ENCODE measurements around the gene ERMARD. TPM values are rescaled to one million over a fixed set of nuclear protein-coding genes. Genes with fewer than 3 reads are reported as not detected.
A peak's percentile ranks its signal among the peaks of the same experiment; 100 is the strongest.

ERMARD gene
- total RNA-seq, 1 experiment from 2014 or later: 17.7 TPM

DNA sequence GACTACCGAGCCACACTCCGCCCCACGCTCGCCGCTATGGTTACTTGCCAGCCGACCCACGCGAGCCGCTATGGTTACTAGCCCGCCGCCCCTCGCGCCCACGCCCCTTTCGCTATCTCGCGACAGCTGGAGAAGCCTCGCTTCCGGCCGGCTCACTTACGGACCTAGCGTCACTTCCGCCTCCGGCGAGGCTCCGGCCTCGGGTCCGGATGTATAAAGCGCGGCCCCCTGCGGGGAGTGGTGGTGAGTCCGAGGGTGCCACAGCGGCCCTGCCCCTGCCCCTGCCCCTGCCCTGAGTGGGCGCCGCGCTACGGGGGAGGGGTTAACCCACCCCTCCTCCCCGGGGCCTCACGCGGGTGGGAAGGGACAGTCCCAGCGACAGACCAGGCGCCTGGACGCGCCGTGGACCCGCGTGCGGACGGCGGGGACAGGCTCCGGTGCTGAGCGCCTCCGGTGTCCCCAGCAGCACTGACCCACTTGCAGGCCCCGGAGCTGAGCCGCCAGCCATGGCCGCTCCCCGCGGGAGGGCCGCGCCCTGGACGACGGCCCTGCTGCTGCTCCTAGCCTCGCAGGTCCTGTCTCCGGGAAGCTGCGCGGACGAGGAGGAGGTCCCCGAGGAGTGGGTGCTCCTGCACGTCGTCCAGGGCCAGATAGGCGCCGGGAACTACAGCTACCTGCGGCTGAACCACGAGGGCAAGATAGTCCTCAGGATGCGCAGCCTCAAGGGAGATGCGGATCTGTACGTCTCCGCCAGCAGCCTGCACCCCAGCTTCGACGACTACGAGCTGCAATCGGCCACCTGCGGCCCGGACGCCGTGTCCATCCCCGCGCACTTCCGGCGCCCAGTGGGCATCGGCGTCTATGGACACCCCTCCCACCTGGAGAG is 49.2 kb upstream of the ERMARD start, which contains the start of the genes C6orf120 and WDR27 (continued):
- TF ChIP-seq ZNF671 (CRISPR knock-in tag; IDR thresholded peaks at IDR 0.05): no peak
- no peak for TF ChIP-seq MXD4 (CRISPR knock-in tag; IDR thresholded peaks at IDR 0.05; ENCODE audit: borderline replicate concordance)
- no peak for TF ChIP-seq NFE2L1 (CRISPR knock-in tag; IDR thresholded peaks at IDR 0.05)
- TF ChIP-seq, protein P1, sequence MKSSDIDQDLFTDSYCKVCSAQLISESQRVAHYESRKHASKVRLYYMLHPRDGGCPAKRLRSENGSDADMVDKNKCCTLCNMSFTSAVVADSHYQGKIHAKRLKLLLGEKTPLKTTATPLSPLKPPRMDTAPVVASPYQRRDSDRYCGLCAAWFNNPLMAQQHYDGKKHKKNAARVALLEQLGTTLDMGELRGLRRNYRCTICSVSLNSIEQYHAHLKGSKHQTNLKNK (CRISPR knock-in tag; IDR thresholded peaks at IDR 0.05): no peak
- TF ChIP-seq MYBL2 (CRISPR knock-in tag; IDR thresholded peaks at IDR 0.05): 0 out of 2 replicates have a peak, but pooled peaks have one; percentile 13
- no peak for TF ChIP-seq TCF7 (CRISPR knock-in tag; IDR thresholded peaks at IDR 0.05; ENCODE audit: low read depth)
- TF ChIP-seq ZNF396 (CRISPR knock-in tag; IDR thresholded peaks at IDR 0.05; ENCODE audit: borderline replicate concordance): no peak
- TF ChIP-seq SMAD4 (CRISPR knock-in tag; IDR thresholded peaks at IDR 0.05): peak; percentile 73
- TF ChIP-seq, protein P2, sequence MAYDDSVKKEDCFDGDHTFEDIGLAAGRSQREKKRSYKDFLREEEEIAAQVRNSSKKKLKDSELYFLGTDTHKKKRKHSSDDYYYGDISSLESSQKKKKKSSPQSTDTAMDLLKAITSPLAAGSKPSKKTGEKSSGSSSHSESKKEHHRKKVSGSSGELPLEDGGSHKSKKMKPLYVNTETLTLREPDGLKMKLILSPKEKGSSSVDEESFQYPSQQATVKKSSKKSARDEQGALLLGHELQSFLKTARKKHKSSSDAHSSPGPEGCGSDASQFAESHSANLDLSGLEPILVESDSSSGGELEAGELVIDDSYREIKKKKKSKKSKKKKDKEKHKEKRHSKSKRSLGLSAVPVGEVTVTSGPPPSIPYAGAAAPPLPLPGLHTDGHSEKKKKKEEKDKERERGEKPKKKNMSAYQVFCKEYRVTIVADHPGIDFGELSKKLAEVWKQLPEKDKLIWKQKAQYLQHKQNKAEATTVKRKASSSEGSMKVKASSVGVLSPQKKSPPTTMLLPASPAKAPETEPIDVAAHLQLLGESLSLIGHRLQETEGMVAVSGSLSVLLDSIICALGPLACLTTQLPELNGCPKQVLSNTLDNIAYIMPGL (CRISPR knock-in tag; IDR thresholded peaks at IDR 0.05): peak; percentile 28; the same call in 1 of the 2 replicates
- TF ChIP-seq, protein P3, sequence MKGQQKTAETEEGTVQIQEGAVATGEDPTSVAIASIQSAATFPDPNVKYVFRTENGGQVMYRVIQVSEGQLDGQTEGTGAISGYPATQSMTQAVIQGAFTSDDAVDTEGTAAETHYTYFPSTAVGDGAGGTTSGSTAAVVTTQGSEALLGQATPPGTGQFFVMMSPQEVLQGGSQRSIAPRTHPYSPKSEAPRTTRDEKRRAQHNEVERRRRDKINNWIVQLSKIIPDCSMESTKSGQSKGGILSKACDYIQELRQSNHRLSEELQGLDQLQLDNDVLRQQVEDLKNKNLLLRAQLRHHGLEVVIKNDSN (CRISPR knock-in tag; IDR thresholded peaks at IDR 0.05): peak; percentile 43; the same call in 1 of the 2 replicates
- TF ChIP-seq RORB (CRISPR knock-in tag; IDR thresholded peaks at IDR 0.05): no peak
- TF ChIP-seq, protein P4, sequence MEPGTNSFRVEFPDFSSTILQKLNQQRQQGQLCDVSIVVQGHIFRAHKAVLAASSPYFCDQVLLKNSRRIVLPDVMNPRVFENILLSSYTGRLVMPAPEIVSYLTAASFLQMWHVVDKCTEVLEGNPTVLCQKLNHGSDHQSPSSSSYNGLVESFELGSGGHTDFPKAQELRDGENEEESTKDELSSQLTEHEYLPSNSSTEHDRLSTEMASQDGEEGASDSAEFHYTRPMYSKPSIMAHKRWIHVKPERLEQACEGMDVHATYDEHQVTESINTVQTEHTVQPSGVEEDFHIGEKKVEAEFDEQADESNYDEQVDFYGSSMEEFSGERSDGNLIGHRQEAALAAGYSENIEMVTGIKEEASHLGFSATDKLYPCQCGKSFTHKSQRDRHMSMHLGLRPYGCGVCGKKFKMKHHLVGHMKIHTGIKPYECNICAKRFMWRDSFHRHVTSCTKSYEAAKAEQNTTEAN (CRISPR knock-in tag; IDR thresholded peaks at IDR 0.05): no peak; the same call in 1 of the 2 replicates
- TF ChIP-seq, protein P5, sequence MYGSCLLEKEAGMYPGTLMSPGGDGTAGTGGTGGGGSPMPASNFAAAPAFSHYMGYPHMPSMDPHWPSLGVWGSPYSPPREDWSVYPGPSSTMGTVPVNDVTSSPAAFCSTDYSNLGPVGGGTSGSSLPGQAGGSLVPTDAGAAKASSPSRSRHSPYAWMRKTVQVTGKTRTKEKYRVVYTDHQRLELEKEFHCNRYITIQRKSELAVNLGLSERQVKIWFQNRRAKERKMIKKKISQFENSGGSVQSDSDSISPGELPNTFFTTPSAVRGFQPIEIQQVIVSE (CRISPR knock-in tag; IDR thresholded peaks at IDR 0.05; ENCODE audit: borderline replicate concordance): no peak
- TF ChIP-seq SOX15 (CRISPR knock-in tag; IDR thresholded peaks at IDR 0.05): no peak
- no peak for TF ChIP-seq GRHL2 (CRISPR knock-in tag; IDR thresholded peaks at IDR 0.05; ENCODE audit: insufficient replicate concordance, severe bottlenecking)
- TF ChIP-seq TP53 (CRISPR knock-in tag; IDR thresholded peaks at IDR 0.05): no peak
- TF ChIP-seq FOXK1 (CRISPR knock-in tag; IDR thresholded peaks at IDR 0.05): peak; percentile 75
- TF ChIP-seq ZBTB21 (CRISPR knock-in tag; IDR thresholded peaks at IDR 0.05; ENCODE audit: borderline replicate concordance): no peak
- TF ChIP-seq JUN (CRISPR knock-in tag; IDR thresholded peaks at IDR 0.05): no peak; the same call in 1 of the 2 replicates
- no peak for TF ChIP-seq FOXJ3 (CRISPR knock-in tag; IDR thresholded peaks at IDR 0.05; ENCODE audit: borderline replicate concordance)
- TF ChIP-seq ATF1 (CRISPR knock-in tag; IDR thresholded peaks at IDR 0.05): peak; percentile 37; the same call in 1 of the 2 replicates
- TF ChIP-seq ETV6 (CRISPR knock-in tag; IDR thresholded peaks at IDR 0.05): peak; percentile 37; the same call in 1 of the 2 replicates
- TF ChIP-seq RELA (CRISPR knock-in tag; IDR thresholded peaks at IDR 0.05; ENCODE audit: borderline replicate concordance): no peak
- TF ChIP-seq, protein P6, sequence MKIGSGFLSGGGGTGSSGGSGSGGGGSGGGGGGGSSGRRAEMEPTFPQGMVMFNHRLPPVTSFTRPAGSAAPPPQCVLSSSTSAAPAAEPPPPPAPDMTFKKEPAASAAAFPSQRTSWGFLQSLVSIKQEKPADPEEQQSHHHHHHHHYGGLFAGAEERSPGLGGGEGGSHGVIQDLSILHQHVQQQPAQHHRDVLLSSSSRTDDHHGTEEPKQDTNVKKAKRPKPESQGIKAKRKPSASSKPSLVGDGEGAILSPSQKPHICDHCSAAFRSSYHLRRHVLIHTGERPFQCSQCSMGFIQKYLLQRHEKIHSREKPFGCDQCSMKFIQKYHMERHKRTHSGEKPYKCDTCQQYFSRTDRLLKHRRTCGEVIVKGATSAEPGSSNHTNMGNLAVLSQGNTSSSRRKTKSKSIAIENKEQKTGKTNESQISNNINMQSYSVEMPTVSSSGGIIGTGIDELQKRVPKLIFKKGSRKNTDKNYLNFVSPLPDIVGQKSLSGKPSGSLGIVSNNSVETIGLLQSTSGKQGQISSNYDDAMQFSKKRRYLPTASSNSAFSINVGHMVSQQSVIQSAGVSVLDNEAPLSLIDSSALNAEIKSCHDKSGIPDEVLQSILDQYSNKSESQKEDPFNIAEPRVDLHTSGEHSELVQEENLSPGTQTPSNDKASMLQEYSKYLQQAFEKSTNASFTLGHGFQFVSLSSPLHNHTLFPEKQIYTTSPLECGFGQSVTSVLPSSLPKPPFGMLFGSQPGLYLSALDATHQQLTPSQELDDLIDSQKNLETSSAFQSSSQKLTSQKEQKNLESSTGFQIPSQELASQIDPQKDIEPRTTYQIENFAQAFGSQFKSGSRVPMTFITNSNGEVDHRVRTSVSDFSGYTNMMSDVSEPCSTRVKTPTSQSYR (CRISPR knock-in tag; IDR thresholded peaks at IDR 0.05): no peak
- TF ChIP-seq HMGA2 (CRISPR knock-in tag; IDR thresholded peaks at IDR 0.05): no peak
- no peak for TF ChIP-seq NR3C1 (CRISPR knock-in tag; conservative IDR thresholded peaks at IDR 0.05; ENCODE audit: low read depth)
- TF ChIP-seq SMAD3 (CRISPR knock-in tag; IDR thresholded peaks at IDR 0.05; ENCODE audit: borderline replicate concordance): peak; percentile 74
- TF ChIP-seq, protein P7, sequence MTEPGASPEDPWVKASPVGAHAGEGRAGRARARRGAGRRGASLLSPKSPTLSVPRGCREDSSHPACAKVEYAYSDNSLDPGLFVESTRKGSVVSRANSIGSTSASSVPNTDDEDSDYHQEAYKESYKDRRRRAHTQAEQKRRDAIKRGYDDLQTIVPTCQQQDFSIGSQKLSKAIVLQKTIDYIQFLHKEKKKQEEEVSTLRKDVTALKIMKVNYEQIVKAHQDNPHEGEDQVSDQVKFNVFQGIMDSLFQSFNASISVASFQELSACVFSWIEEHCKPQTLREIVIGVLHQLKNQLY (CRISPR knock-in tag; IDR thresholded peaks at IDR 0.05): peak; percentile 92; the same call in 1 of the 2 replicates
- TF ChIP-seq FOXP1 (CRISPR knock-in tag; IDR thresholded peaks at IDR 0.05; ENCODE audit: borderline replicate concordance): peak; percentile 1; the same call in 1 of the 2 replicates
- TF ChIP-seq, protein P8, sequence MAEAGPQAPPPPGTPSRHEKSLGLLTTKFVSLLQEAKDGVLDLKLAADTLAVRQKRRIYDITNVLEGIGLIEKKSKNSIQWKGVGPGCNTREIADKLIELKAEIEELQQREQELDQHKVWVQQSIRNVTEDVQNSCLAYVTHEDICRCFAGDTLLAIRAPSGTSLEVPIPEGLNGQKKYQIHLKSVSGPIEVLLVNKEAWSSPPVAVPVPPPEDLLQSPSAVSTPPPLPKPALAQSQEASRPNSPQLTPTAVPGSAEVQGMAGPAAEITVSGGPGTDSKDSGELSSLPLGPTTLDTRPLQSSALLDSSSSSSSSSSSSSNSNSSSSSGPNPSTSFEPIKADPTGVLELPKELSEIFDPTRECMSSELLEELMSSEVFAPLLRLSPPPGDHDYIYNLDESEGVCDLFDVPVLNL (CRISPR knock-in tag; IDR thresholded peaks at IDR 0.05; ENCODE audit: borderline replicate concordance, low read depth): no peak

All from WTC11 (cell line).